Caki2 (cell line): ENCODE data around the gene TNFAIP1. TPM values are rescaled to one million over a fixed set of nuclear protein-coding genes. Genes with fewer than 3 reads are reported as not detected.

Experiments
- DNase-seq: peaks from one replicate; pipeline ENCODE4 v3.0.0-alpha.2; 2015; ENCODE audit warnings: low read depth
- in situ Hi-C: cut with HindIII; loops from 2 replicates; pipeline ENCODE4 v1.10.0; 2016; ENCODE audit warnings: low sequenced_read_pairs, low pct_unique_long_range_greater_than_20kb, mixed read lengths
- total RNA-seq: library from RNA; depleted of rRNA; stranded (reverse); fragments of >200 nt; shearing (Covaris generic); gene quantifications from 2 replicates; pipeline ENCODE4 v1.2.3, GENCODE V29; 2014; ENCODE audit warnings: low replicate concordance

Gene TNFAIP1
- total RNA-seq, 1 experiment from 2014 or later, result 28.4 TPM

- in situ Hi-C loops, result no loop called here
- DNase-seq, result no peak
These were observed 29.9 kb downstream of the TNFAIP1 start for GRCh38 chr17:28365487-28365886.

- in situ Hi-C loops, result no loop called here
- no peak for DNase-seq
These were observed 31.0 kb downstream of the TNFAIP1 start for GRCh38 chr17:28366605-28367004.

- in situ Hi-C loops, result no loop called here
- DNase-seq, result no peak
These were observed 32.2 kb downstream of the TNFAIP1 start for GRCh38 chr17:28367641-28368305.

- in situ Hi-C loops, result no loop called here
- no peak for DNase-seq
These were observed 32.8 kb downstream of the TNFAIP1 start for GRCh38 chr17:28368306-28368831.

- in situ Hi-C loops, result no loop called here
- DNase-seq, result no peak
These were observed 33.5 kb downstream of the TNFAIP1 start for GRCh38 chr17:28368915-28369683.

GRCh38 chr17:28369684-28370034 lies 34.1 kb downstream of the TNFAIP1 start:
- no peak for DNase-seq
- in situ Hi-C loops, result no loop called here

- DNase-seq, result peak; percentile 64
These were observed 34.6 kb downstream of the TNFAIP1 start, which contains the start of gene VTN for GRCh38 chr17:28370035-28370743. VTN (minus strand) TSS chr17:28370307; CDS start chr17:28370203, 104 bp downstream.

GRCh38 chr17:28370744-28371103 lies 35.2 kb downstream of the TNFAIP1 start:
- DNase-seq, result no peak
- in situ Hi-C loops, result no loop called here

More at GRCh38 chr17:28370035-28370743, 34.6 kb downstream of the TNFAIP1 start, which contains the start of gene VTN:
- in situ Hi-C loops, result no loop called here

- DNase-seq, result peak; percentile 91
- in situ Hi-C loops, result no loop called here
These were observed 36.0 kb downstream of the TNFAIP1 start, which contains the start of gene SARM1 for GRCh38 chr17:28371245-28372202. SARM1 (plus strand) TSS chr17:28371694; CDS start chr17:28372033, 339 bp downstream.

- DNase-seq, result no peak
- in situ Hi-C loops, result no loop called here
These were observed 36.8 kb downstream of the TNFAIP1 start for GRCh38 chr17:28372203-28372944.

GRCh38 chr17:28372945-28373274 lies 37.3 kb downstream of the TNFAIP1 start:
- no peak for DNase-seq
- in situ Hi-C loops, result no loop called here

- no peak for DNase-seq
- in situ Hi-C loops, result no loop called here
These were observed 44.5 kb downstream of the TNFAIP1 start for GRCh38 chr17:28379814-28380801.

GRCh38 chr17:28381141-28381825 lies 45.7 kb downstream of the TNFAIP1 start:
- in situ Hi-C loops, result no loop called here
- DNase-seq, result no peak

- in situ Hi-C loops, result no loop called here
- DNase-seq, result peak; percentile 80
These were observed 48.9 kb downstream of the TNFAIP1 start for GRCh38 chr17:28384281-28385036.

GRCh38 chr17:28385037-28385400 lies 49.5 kb downstream of the TNFAIP1 start:
- in situ Hi-C loops, result no loop called here
- DNase-seq, result no peak
